Measurements from ENCODE around the gene IGFBP7.
"Not testable (repeated sequence)": the region's sequence is repeated elsewhere in the genome, so short reads cannot be mapped to it uniquely, and the experiment has no call there.

The IGFBP7 gene

GRCh38 chr4:57053508-57053907, 56.7 kb downstream of the IGFBP7 start:
- no peak for TF ChIP-seq CTCF (IDR thresholded peaks at IDR 0.05; ENCODE audit: control extremely low read depth, extremely low read depth, low read depth, missing control alignments)
- ChIA-PET POLR2A (no interaction called here), CTCF (no interaction called here)
- no peak for DNase-seq (ENCODE audit: extremely low spot score)

GRCh38 chr4:57051524-57051923, 58.7 kb downstream of the IGFBP7 start:
- no peak for DNase-seq (ENCODE audit: extremely low spot score)
- ChIA-PET POLR2A (no interaction called here), CTCF (no interaction called here)
- no peak for TF ChIP-seq CTCF (IDR thresholded peaks at IDR 0.05; ENCODE audit: control extremely low read depth, extremely low read depth, low read depth, missing control alignments)

- ChIA-PET CTCF (no interaction called here), POLR2A (no interaction called here)
- no peak for DNase-seq (ENCODE audit: extremely low spot score)
These were observed 59.1 kb downstream of the IGFBP7 start for GRCh38 chr4:57051095-57051494.

GRCh38 chr4:57048590-57049304, 61.4 kb downstream of the IGFBP7 start:
- ChIA-PET CTCF (interaction anchor here (1.6 kb wide), 1 partner anchor 11 kb away, joined by 8 read pairs; no protein-coding TSS in a partner anchor), POLR2A (no interaction called here)
- no peak for DNase-seq (ENCODE audit: extremely low spot score)
- no peak for TF ChIP-seq CTCF (IDR thresholded peaks at IDR 0.05; ENCODE audit: control extremely low read depth, extremely low read depth, low read depth, missing control alignments)

More at GRCh38 chr4:57051095-57051494, 59.1 kb downstream of the IGFBP7 start:
- no peak for TF ChIP-seq CTCF (IDR thresholded peaks at IDR 0.05; ENCODE audit: control extremely low read depth, extremely low read depth, low read depth, missing control alignments)

- CTCF ChIA-PET; POLR2A ChIA-PET; DNase-seq (ENCODE audit: extremely low spot score): not testable (repeated sequence)
These were observed 63.1 kb downstream of the IGFBP7 start for GRCh38 chr4:57047046-57047445.

- no peak for DNase-seq (ENCODE audit: extremely low spot score)
- POLR2A ChIA-PET: no interaction called here
- CTCF ChIA-PET: no interaction called here
- TF ChIP-seq CTCF (IDR thresholded peaks at IDR 0.05; ENCODE audit: control extremely low read depth, extremely low read depth, low read depth, missing control alignments): no peak
These were observed 65.2 kb downstream of the IGFBP7 start for GRCh38 chr4:57044996-57045395.

- no peak for DNase-seq (ENCODE audit: extremely low spot score)
- ChIA-PET POLR2A (no interaction called here), CTCF (interaction anchor here (1.4 kb wide), 1 partner anchor 120 kb away, joined by 4 read pairs; no protein-coding TSS in a partner anchor)
- no peak for TF ChIP-seq CTCF (IDR thresholded peaks at IDR 0.05; ENCODE audit: control extremely low read depth, extremely low read depth, low read depth, missing control alignments)
These were observed 65.9 kb downstream of the IGFBP7 start for GRCh38 chr4:57044279-57044678.
